CD4-positive, alpha-beta T cell (primary cell): ENCODE results near the gene HTT-AS. TPM values are rescaled to one million over a fixed set of nuclear protein-coding genes. Genes with fewer than 3 reads are reported as not detected.

Experiments
- ATAC-seq: fragments of 200-7000 bp; cut with Tn5 transposase; one replicate; pipeline ENCODE4 v1.10.0; 2022; ENCODE audit warnings: mild to moderate bottlenecking; ENCODE audit not compliant: poor library complexity
- CTCF ChIA-PET: fragments of 350-600 bp; sonication (Branson Sonifier 250); formaldehyde crosslinking; loops from one replicate; lab custom pipeline; 2021; ENCODE audit warnings: antibody characterized with exemption, inconsistent platforms; lab: Charles Lee
- POLR2A ChIA-PET: fragments of 350-600 bp; sonication (Branson Sonifier 250); formaldehyde crosslinking; loops from one replicate; lab custom pipeline; 2021; ENCODE audit warnings: antibody characterized with exemption, inconsistent platforms; lab: Charles Lee
- DNase-seq, 14 experiments: peaks; one replicate each; pipeline ENCODE4 v3.0.0-alpha.2; 2013 to 2020; ENCODE audit warnings: mixed read lengths in 2 of 14
- H3K27ac ChIP-seq, 2 donors: one replicate each; pipeline versions ENCODE4 v1.5.1 to v1.7.0; 2013; ENCODE audit warnings: low read length in 2 of 2, low read depth in 1 of 2, mild to moderate bottlenecking in 1 of 2
- H3K27me3 ChIP-seq, 2 experiments: 1 replicate in 1 of 2; 2 replicates in 1 of 2; pipeline versions ENCODE4 v1.6.1 to v1.7.0; 2013; ENCODE audit warnings: low read length in 2 of 2, control low read depth in 1 of 2, mild to moderate bottlenecking in 1 of 2, moderate library complexity in 1 of 2; ENCODE audit not compliant: insufficient read depth in 2 of 2, control insufficient read depth in 1 of 2
- H3K36me3 ChIP-seq: one replicate; pipeline ENCODE4 v1.6.1; 2013; ENCODE audit warnings: low read length, control low read depth; ENCODE audit not compliant: insufficient read depth
- H3K4me1 ChIP-seq: one replicate; pipeline ENCODE4 v1.6.1; 2013; ENCODE audit warnings: low read length, control low read depth; ENCODE audit not compliant: insufficient read depth
- H3K4me3 ChIP-seq: one replicate; pipeline ENCODE4 v1.5.1; 2013; ENCODE audit warnings: mild to moderate bottlenecking, low read length, moderate library complexity
- H3K9me3 ChIP-seq, 2 experiments: 1 replicate in 1 of 2; 2 replicates in 1 of 2; pipeline versions ENCODE4 v1.6.1 to v1.7.0; 2013; ENCODE audit warnings: low read length in 2 of 2, mild to moderate bottlenecking in 2 of 2, control low read depth in 1 of 2, moderate library complexity in 1 of 2; ENCODE audit not compliant: control insufficient read depth in 1 of 2, insufficient read depth in 1 of 2
- H3K27ac Mint-ChIP-seq: one replicate; pipeline ENCODE4 v1.8.0; 2020; ENCODE audit warnings: mixed read lengths
- H3K27me3 Mint-ChIP-seq: one replicate; pipeline ENCODE4 v1.8.0; 2021; ENCODE audit warnings: mixed read lengths
- H3K36me3 Mint-ChIP-seq: one replicate; pipeline ENCODE4 v1.8.0; 2021; ENCODE audit warnings: low read depth, mixed read lengths
- H3K4me1 Mint-ChIP-seq: one replicate; pipeline ENCODE4 v1.8.0; 2021; ENCODE audit warnings: low read depth, mixed read lengths
- H3K4me3 Mint-ChIP-seq: one replicate; pipeline ENCODE4 v1.8.0; 2020; ENCODE audit warnings: mild to moderate bottlenecking, mixed read lengths
- H3K9me3 Mint-ChIP-seq: one replicate; pipeline ENCODE4 v1.8.0; 2020; ENCODE audit warnings: mixed read lengths
- intact Hi-C, 2 experiments: fragments of 100-400 bp; cut with DNase I in 1 of 2; cut with micrococcal nuclease in 1 of 2; formaldehyde crosslinking; loops; one replicate each; pipeline versions ENCODE4 v1.15.1 to v1.9.0; 2023 to 2025; cut with DNase I, micrococcal nuclease
- total RNA-seq, 174 experiments: library from RNA in 2 of 174; stranded (reverse) in 2 of 174; gene quantifications; one replicate each; pipeline ENCODE4 v1.2.3 and lab custom pipeline; 2021 to 2026
- TF ChIP-seq, protein P1 (sequence below): fragments of 200-600 bp; IDR thresholded peaks from one replicate; pipeline ENCODE4 v1.8.0; 2022; ENCODE audit warnings: antibody characterized with exemption, mild to moderate bottlenecking

HTT-AS gene
- total RNA-seq, 2 experiments from 2014 or later: not detected

GRCh38 chr4:3041192-3042142, 32.9 kb downstream of the HTT-AS start:
- Mint-ChIP-seq H3K4me3 (peak overlapping the region; percentile 90), H3K9me3 (peaks cover 3% of the 10 kb centered on the region), H3K27me3 (peaks cover 12% of the 10 kb centered on the region), H3K36me3 (peaks cover 3% of the 10 kb centered on the region), H3K4me1 (peaks cover 54% of the 10 kb centered on the region), H3K27ac (peak overlapping the region; percentile 82)
- Histone ChIP-seq H3K27ac (peak overlapping the region in 1 of 2 donors; percentile 51), H3K27me3 (no peaks in the 10 kb centered on the region), H3K9me3 (peaks cover 0 to 5% of the 10 kb centered on the region in 2 experiments), H3K4me1 (peaks cover 71% of the 10 kb centered on the region), H3K36me3 (no peaks in the 10 kb centered on the region), H3K4me3 (peak overlapping the region; percentile 58)
- intact Hi-C loops: no loop called here
- ATAC-seq: peak; percentile 37
- ChIA-PET POLR2A (interaction anchor here (1.3 to 1.7 kb wide), 2 partner anchors 32 to 78 kb away, joined by 5 to 18 read pairs; partner anchors contain the start of genes GRK4, HTT and HTT-AS), CTCF (no interaction called here)
- DNase-seq: peak in 11 of 14 experiments; percentile 13 to 79 (median 27)
- TF ChIP-seq, protein P1, sequence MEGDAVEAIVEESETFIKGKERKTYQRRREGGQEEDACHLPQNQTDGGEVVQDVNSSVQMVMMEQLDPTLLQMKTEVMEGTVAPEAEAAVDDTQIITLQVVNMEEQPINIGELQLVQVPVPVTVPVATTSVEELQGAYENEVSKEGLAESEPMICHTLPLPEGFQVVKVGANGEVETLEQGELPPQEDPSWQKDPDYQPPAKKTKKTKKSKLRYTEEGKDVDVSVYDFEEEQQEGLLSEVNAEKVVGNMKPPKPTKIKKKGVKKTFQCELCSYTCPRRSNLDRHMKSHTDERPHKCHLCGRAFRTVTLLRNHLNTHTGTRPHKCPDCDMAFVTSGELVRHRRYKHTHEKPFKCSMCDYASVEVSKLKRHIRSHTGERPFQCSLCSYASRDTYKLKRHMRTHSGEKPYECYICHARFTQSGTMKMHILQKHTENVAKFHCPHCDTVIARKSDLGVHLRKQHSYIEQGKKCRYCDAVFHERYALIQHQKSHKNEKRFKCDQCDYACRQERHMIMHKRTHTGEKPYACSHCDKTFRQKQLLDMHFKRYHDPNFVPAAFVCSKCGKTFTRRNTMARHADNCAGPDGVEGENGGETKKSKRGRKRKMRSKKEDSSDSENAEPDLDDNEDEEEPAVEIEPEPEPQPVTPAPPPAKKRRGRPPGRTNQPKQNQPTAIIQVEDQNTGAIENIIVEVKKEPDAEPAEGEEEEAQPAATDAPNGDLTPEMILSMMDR: no peak

- TF ChIP-seq, protein P1: no peak
- Histone ChIP-seq H3K4me3 (peak overlapping the region; percentile 58), H3K27ac (no peak overlapping the region), H3K4me1 (peaks cover 64% of the 10 kb centered on the region), H3K9me3 (peaks cover 0 to 3% of the 10 kb centered on the region in 2 experiments), H3K27me3 (no peaks in the 10 kb centered on the region), H3K36me3 (no peaks in the 10 kb centered on the region)
- H3K27me3 Mint-ChIP-seq: peaks cover 12% of the 10 kb centered on the region
- ChIA-PET POLR2A (interaction anchor here (1.7 kb wide), 1 partner anchor 33 kb away, joined by 18 read pairs; the partner anchor contains the start of genes HTT and HTT-AS), CTCF (no interaction called here)
- no peak overlapping the region for H3K4me3 Mint-ChIP-seq
- DNase-seq (no peak), ATAC-seq (no peak)
- H3K9me3 Mint-ChIP-seq: peaks cover 2% of the 10 kb centered on the region
- H3K36me3 Mint-ChIP-seq: peaks cover 2% of the 10 kb centered on the region
- H3K27ac Mint-ChIP-seq: no peak overlapping the region
- intact Hi-C loops: no loop called here
- peaks cover 48% of the 10 kb centered on the region for H3K4me1 Mint-ChIP-seq
These were observed 33.7 kb downstream of the HTT-AS start for GRCh38 chr4:3040452-3041191.

DNA sequence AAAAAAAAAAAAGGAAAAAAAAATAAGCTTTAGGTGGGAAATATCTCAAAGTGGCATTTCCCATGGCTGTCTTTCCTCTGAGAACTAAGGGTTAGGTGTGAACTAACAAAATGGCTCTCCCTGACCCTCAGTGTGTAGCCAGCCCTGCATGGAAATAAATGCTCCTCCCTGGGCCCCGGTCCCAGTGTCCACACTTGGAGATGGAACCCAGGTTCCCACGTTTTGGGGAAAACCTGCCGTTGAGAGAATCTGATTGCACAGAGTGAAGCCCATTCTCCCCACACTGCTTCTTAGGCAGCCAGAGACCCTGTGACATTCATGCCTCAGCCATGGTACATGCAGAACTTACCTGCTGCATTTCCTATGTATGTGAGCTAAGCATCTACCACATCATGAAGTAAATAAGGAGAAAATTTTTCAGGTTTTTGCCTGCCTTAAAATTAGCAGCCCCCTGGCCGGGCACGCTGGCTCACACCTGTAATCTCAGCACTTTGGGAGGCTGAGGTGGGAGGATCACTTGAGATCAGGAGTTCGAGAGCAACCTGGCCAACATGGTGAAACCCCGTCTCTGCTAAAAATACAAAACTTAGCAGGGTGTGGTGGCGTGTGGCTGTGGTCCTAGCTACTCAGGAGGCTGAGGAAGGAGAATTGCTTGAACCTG, 34.5 kb downstream of the HTT-AS start:
- ATAC-seq (no peak), DNase-seq (no peak)
- Histone ChIP-seq H3K9me3 (no peaks in the 10 kb centered on the region), H3K27me3 (no peaks in the 10 kb centered on the region), H3K36me3 (no peaks in the 10 kb centered on the region), H3K4me3 (no peak overlapping the region), H3K27ac (no peak overlapping the region), H3K4me1 (peaks cover 56% of the 10 kb centered on the region)
- TF ChIP-seq, protein P1: no peak
- intact Hi-C loops: loop anchor here (5.0 kb wide), 2 partner anchors 63 to 78 kb away; partner anchors contain the start of genes GRK4 (in 2 of the 2) and NOP14 (in 2 of the 2)
- peaks cover 12% of the 10 kb centered on the region for H3K27me3 Mint-ChIP-seq
- no peaks in the 10 kb centered on the region for H3K9me3 Mint-ChIP-seq
- CTCF ChIA-PET: no interaction called here
- POLR2A ChIA-PET: no interaction called here
- H3K27ac Mint-ChIP-seq: no peak overlapping the region
- no peaks in the 10 kb centered on the region for H3K36me3 Mint-ChIP-seq
- H3K4me3 Mint-ChIP-seq: no peak overlapping the region
- H3K4me1 Mint-ChIP-seq: peaks cover 40% of the 10 kb centered on the region
